A673 (cell line): ENCODE results near the gene MTCH2. TPM values are rescaled to one million over a fixed set of nuclear protein-coding genes. Genes with fewer than 3 reads are reported as not detected.

Experiments
- BruUV-seq: library from RNA; stranded (reverse); fragments of 400-500 nt; replicated peaks from 2 replicates; lab custom pipeline; 2021; lab: Mats Ljungman, UMichigan
- CTCF ChIA-PET: fragments of 300-600 bp; sonication (Branson Sonifier 250); formaldehyde crosslinking; loops from one replicate; lab custom pipeline; 2022; ENCODE audit warnings: antibody characterized with exemption; lab: Charles Lee
- POLR2A ChIA-PET: fragments of 300-600 bp; sonication (Branson Sonifier 250); formaldehyde crosslinking; loops from one replicate; lab custom pipeline; 2022; ENCODE audit warnings: antibody characterized with exemption; ENCODE audit not compliant: low non-redundant PET; lab: Charles Lee
- DNase-seq: peaks from one replicate; pipeline ENCODE4 v3.0.0-alpha.2; 2015; ENCODE audit warnings: low spot score
- H3K27ac ChIP-seq: fragments of 200-600 bp; sonication (generic); 2 replicates; pipeline ENCODE4 v1.5.1; 2016; ENCODE audit warnings: mixed run types, low read depth, mild to moderate bottlenecking, mixed read lengths, antibody characterized with exemption, low read length; ENCODE audit not compliant: poor library complexity, severe bottlenecking
- H3K27me3 ChIP-seq: fragments of 200-600 bp; sonication (generic); replicated peaks from 2 replicates; pipeline ENCODE4 v1.6.1; 2017; ENCODE audit warnings: mixed run types, low read depth, mild to moderate bottlenecking, mixed read lengths, antibody characterized with exemption, low read length; ENCODE audit not compliant: insufficient read depth, poor library complexity
- H3K36me3 ChIP-seq: fragments of 200-600 bp; sonication (generic); 2 replicates; pipeline ENCODE4 v1.6.1; 2016; ENCODE audit warnings: mixed run types, mild to moderate bottlenecking, mixed read lengths, antibody characterized with exemption, low read length; ENCODE audit not compliant: insufficient read depth, poor library complexity, severe bottlenecking
- H3K4me1 ChIP-seq: fragments of 200-600 bp; sonication (generic); 2 replicates; pipeline ENCODE4 v1.6.1; 2017; ENCODE audit warnings: mixed run types, mild to moderate bottlenecking, mixed read lengths, antibody characterized with exemption, low read length; ENCODE audit not compliant: insufficient read depth, poor library complexity, severe bottlenecking
- H3K4me3 ChIP-seq: fragments of 200-600 bp; sonication (generic); 2 replicates; pipeline ENCODE4 v1.5.1; 2016; ENCODE audit warnings: low read depth, mixed run types, mild to moderate bottlenecking, mixed read lengths, low read length; ENCODE audit not compliant: poor library complexity, severe bottlenecking
- H3K9me3 ChIP-seq: fragments of 200-600 bp; sonication (generic); 2 replicates; pipeline ENCODE4 v1.6.1; 2016; ENCODE audit warnings: mixed run types, low read depth, mild to moderate bottlenecking, mixed read lengths, antibody characterized with exemption, low read length; ENCODE audit not compliant: poor library complexity, severe bottlenecking
- EZH2 ChIP-seq: fragments of 200-600 bp; sonication (generic); IDR thresholded peaks from 2 replicates; pipeline ENCODE4 v1.6.1; 2017; ENCODE audit warnings: borderline replicate concordance, low read depth, mild to moderate bottlenecking, mixed read lengths, antibody characterized with exemption, low read length; ENCODE audit not compliant: poor library complexity, severe bottlenecking
- intact Hi-C: fragments of 100-400 bp; cut with micrococcal nuclease; formaldehyde crosslinking; loops from one replicate; pipeline ENCODE4 v1.10.0; 2022; ENCODE audit not compliant: unreplicated experiment
- total RNA-seq: library from RNA; stranded (reverse); gene quantifications from 2 replicates; pipeline ENCODE4 v1.2.3, GENCODE V29; 2021
- TF ChIP-seq, protein P1 (sequence below): fragments of 300-800, 200-600 bp; sonication (generic); conservative IDR thresholded peaks from 2 replicates; pipeline ENCODE4 v1.5.1; 2017; ENCODE audit warnings: low read depth, mild to moderate bottlenecking, antibody characterized with exemption, low read length, moderate library complexity, mixed read lengths

Gene MTCH2
- total RNA-seq, 1 experiment from 2014 or later = 382 TPM

DNA sequence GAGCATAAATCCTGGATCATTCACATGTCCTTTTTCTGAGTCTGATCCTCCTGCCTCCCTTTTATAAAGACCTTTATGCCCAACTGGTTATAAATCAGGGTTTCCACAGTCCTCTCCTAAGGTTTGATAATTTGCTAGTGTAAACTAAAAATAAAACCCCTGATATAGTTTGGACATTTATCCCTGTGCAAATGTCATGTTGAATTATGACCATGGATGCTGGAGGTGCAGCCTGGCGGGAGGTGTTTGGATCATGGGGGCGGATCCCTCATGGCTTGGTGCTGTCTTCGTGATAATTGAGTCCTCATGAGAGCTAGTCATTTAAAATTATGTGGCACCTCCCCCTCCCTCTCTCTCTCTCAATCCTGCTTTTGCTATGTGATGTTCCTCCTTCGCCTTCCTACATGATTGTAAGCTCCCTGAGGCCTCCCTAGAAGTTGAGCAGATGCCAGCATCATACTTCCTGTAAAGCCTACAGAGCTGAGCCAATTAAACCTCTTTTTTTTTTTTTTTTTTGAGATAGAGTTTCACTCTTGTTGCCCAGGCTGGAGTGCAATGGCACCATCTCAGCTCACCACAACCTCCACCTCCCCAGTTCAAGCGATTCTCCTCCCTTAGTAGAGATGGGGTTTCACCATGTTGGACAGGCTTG, 9.6 kb upstream of the MTCH2 start:
- H3K27me3 ChIP-seq = no peaks in the 10 kb centered on the region
- no peak overlapping the region for H3K4me3 ChIP-seq
- TF ChIP-seq, protein P1, sequence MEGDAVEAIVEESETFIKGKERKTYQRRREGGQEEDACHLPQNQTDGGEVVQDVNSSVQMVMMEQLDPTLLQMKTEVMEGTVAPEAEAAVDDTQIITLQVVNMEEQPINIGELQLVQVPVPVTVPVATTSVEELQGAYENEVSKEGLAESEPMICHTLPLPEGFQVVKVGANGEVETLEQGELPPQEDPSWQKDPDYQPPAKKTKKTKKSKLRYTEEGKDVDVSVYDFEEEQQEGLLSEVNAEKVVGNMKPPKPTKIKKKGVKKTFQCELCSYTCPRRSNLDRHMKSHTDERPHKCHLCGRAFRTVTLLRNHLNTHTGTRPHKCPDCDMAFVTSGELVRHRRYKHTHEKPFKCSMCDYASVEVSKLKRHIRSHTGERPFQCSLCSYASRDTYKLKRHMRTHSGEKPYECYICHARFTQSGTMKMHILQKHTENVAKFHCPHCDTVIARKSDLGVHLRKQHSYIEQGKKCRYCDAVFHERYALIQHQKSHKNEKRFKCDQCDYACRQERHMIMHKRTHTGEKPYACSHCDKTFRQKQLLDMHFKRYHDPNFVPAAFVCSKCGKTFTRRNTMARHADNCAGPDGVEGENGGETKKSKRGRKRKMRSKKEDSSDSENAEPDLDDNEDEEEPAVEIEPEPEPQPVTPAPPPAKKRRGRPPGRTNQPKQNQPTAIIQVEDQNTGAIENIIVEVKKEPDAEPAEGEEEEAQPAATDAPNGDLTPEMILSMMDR = no peak
- TF ChIP-seq EZH2 = no peak
- H3K27ac ChIP-seq = no peak overlapping the region
- no peaks in the 10 kb centered on the region for H3K4me1 ChIP-seq
- ChIA-PET CTCF (no interaction called here), POLR2A (interaction anchor here (0.6 kb wide), 1 partner anchor 520 kb away, joined by 5 read pairs; no protein-coding TSS in a partner anchor)
- intact Hi-C loops = no loop called here
- H3K9me3 ChIP-seq = peaks cover 4% of the 10 kb centered on the region
- no TSS peak for BruUV-seq
- no peak for DNase-seq
- H3K36me3 ChIP-seq = no peaks in the 10 kb centered on the region

DNA sequence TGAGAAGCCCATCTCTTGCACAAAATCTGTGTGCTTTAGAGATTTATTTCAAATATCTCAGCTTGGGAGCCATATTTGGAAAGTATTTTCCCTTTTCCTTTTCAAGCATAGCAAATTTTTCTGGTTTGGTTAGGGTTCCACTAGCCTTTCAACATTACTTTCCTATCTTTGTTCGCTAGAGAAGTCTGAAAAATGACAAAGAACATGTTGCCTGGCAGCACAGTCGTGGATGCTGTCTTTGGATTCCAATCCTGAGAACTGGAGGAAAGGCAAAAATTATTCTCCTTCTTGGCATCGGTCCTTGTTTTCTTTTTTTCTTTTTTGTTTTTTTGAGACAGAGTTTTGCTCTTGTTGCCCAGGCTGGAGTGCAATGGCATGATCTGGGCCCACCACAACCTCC, 6.9 kb upstream of the MTCH2 start:
- intact Hi-C loops = loop anchor here (10.0 kb wide), 1 partner anchor 64 kb away; the partner anchor contains the start of gene FAM180B
- ChIA-PET CTCF (no interaction called here), POLR2A (no interaction called here)

DNA sequence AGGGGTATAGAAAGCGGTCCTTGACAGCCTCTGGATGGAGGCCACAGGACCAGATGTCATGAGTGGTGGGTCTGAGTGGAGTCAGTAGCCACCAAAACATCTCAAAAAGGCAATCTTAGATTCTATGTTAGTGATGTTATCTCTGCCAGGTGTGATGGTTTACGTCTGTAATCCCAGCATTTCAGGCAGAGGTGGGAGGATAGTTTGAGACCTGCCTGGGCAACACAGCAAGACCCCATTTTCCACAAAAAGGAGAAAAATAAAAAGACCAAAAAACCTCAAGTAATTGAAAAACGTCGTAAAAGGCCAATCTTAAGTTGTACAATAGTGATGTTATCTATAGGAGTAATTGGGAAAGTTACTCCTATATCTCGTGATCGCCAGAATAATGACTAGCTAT, 3.7 kb upstream of the MTCH2 start:
- no peaks in the 10 kb centered on the region for H3K27me3 ChIP-seq
- H3K9me3 ChIP-seq = no peaks in the 10 kb centered on the region
- H3K4me3 ChIP-seq = no peak overlapping the region
- peaks cover 11% of the 10 kb centered on the region for H3K4me1 ChIP-seq
- intact Hi-C loops = loop anchor here (10.0 kb wide), 1 partner anchor 61 kb away; the partner anchor contains the start of gene FAM180B
- no peak for TF ChIP-seq EZH2
- TF ChIP-seq, protein P1 = no peak
- DNase-seq = no peak
- CTCF ChIA-PET = no interaction called here
- no peak overlapping the region for H3K27ac ChIP-seq
- BruUV-seq = no TSS peak
- no peaks in the 10 kb centered on the region for H3K36me3 ChIP-seq
- POLR2A ChIA-PET = no interaction called here

More for the DNA sequence above, 6.9 kb upstream of the MTCH2 start:
- Histone ChIP-seq H3K4me3 (no peak overlapping the region), H3K27me3 (no peaks in the 10 kb centered on the region), H3K9me3 (peaks cover 4% of the 10 kb centered on the region), H3K4me1 (no peaks in the 10 kb centered on the region), H3K27ac (no peak overlapping the region), H3K36me3 (no peaks in the 10 kb centered on the region)
- BruUV-seq = no TSS peak
- TF ChIP-seq, protein P1 = no peak
- TF ChIP-seq EZH2 = no peak
- no peak for DNase-seq
